CD4-positive, alpha-beta T cell treated with Interferon alpha-2 for 1 hour (primary cell): ENCODE data around the gene RMI2.

ENCODE experiments used
- DNase-seq, 2 donors: peaks; one replicate each; pipeline ENCODE4 v3.0.0-alpha.2; 2020 to 2022

RMI2 gene

DNA sequence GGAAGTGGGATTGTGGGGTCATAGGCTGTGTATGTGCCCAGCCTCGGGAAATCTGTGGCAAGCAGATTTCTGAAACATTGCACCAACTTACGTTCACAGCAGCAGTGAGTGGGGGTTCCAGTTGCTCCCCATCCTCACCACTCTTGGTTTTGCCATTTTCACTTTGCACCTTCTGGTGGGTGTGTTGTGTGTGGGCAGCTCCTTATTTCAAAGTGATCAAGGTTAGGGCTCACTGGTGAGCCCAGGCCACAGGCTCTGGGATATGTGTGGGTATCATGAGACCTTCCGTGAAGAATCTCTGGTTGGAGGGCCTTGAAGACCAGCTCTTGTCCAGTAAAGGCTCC is 34.7 kb upstream of the RMI2 start:
- no peak for DNase-seq

DNA sequence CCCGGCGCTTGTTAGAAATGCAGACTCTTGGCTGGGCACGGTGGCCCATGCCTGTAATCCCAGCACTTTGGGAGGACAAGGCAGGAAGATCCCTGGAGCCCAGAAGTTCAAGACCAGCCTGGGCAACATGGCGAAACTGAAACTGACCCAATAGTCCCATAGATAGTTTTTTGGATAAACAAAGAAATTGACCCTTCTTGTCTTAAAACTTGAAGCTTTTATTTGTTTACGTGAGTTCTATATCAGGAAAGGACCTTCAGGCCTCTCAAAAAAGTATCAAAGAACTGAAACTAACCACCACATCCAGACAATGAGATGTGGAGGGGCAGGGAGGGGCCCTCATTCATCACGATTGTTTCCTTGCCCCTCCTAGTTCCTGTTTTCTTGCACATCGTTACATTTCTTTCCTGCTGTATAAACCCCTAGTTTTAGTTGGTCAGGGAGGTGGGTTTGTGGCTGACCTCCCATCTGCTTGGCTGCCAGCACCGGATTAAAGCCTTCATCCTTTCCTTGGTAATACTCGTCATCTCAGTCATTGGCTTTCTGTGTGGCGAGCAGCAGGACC is 34.2 kb upstream of the RMI2 start:
- peak; percentile 66 to 77 for DNase-seq

DNA sequence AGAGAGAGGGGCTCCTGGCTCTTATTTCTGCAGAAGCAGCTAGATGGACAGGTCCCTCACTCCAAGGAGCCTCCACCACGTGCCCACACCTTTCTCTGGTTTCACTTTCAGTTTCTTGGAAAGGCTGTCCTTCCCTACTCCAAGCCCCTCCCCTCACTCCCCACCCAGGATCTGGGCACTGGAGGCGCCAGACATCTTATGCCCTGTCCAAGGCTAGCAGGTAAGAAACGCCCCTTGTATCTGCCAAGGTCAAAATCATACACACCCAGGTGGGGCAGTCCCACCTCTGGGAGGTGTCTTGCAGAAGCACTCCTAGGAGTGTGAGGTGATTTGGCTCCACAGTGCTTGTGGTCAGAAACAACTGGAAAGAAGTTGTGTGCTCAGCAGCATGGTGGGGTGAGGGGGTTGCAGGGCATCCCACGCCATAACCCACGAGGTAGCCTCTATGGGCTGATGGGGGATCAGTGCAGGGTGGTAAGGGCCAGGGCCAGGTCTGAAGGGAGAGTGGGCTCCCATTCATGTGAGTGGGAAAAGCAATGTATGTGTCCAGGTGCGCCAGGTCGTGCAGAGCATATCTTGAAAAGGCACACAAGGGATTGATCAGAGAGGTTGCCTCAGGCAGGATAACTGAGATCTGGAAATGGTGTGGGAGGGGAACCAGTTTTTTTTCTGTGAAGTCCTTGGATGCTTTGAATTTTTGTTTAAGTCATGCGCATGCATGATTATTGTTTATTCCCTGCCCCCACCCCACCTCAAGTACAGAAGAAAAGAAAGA is 32.4 kb upstream of the RMI2 start:
- peak; percentile 65 to 79 for DNase-seq

DNA sequence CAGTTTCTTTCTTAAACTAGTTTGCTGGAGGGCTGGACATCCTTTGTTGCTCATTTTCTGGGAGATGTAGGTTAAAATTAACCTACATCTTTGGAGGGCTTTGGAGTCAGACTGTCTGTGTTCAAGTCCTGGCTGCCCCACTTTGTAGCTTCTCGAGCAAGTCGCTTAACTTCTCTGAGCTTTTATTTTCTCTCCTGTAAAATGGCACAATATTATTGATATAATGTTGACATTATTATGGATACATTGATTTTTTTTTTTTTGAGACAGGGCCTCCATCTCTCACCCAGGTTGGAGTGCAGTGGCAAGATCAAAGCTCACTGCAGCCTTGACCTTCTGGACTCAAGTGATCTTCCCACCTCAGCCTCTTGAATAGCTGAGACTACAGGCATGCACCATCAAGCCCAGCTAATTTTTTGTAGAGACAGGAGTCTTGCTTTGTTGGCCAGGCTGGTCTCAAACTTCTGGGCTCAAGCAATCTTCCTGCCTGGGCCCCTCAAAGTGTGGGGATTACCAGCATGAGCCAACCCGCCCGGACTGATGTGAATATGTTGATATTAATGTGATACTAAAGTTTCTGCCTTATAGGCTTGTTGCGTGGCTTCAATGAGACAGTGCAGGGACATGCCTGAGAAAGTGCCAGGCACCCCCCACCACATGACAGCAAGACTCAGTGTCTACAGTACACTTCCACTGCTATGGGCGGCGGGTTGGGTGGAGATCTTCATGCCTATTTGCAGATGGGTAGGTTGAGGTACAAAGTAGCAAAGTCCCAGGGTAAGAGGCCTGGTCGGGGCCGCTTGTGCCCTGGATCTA is 31.6 kb upstream of the RMI2 start:
- DNase-seq = no peak

DNA sequence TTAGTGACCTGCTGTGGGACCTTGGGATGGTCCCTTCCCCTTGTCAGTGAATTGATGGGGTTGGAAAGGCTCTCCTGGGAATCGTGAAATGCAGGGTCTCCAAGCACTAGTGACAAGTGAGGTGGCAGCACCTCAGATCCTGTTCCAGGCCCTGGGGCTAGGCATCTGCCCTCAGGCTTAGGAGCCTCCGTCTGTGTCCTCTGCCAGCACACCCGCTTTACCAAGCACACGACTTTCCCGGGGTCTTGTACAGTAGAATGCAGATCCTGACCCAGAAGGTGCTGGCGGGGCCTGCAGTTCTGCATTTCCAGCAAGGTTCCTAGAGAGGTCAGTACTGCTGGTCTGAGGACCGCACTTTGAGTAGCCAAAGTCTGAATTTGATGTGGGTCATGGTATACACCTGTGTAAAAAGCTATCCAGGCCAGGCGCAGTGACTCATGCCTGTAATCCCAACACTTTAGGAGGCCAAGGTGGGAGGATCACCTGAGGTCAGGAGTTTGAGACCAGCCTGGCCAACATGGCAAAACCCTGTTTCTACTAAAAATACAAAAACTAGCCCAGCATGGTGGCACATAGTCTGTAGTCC is 30.9 kb upstream of the RMI2 start:
- no peak for DNase-seq

DNA sequence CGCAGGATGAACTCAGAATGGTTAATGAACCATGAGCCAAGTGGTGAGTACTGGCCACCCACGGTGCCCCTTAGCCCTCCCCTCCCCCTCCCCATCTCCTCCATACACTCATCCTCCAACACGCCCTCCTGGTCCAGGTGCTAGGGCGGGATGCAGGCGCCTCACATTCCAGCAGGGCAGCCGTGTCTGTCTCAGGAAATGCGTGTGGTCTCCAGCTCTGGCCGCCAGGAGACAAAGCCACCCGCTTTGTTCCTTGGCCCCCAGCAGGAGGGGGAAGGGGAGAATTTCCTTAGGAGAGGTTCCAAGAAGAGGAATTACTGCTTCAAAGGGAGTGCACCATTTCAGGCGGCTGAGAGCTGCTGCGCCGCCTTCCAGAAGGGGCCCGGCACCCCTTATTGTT is 29.7 kb upstream of the RMI2 start:
- DNase-seq = no peak

DNA sequence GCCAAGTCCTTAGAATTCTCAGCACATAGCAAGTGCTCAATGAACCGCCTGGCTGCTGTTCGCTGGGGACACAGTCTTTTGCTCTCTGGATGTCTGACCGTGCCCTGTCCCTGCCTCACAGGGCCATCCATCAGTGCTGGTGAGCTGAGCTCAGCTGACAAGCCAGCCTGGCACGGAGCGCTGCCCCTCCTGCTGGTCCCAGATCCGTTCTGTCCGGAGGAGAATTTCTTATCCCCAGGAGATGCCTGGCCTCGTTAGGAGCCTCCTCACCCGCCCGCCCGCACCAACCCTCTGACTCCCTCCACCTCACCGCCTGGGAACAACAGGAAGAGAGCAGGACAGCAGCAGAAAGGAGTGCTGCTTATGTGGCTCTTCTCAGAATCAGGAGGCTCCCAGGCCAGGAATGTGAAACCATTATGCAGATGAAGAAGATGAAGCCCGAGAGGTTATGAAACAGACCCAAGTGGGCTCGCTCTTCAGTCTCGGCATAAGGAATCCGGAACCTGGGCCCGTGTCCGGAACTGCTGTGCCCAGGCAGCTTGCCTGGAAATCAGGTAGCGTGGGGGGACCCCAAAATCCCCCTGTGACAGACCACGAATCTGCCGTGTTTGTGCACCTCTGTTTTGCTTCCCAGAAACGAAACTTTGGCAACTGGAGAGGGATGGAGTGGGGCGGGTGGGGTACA is 28.8 kb upstream of the RMI2 start:
- DNase-seq = no peak

DNA sequence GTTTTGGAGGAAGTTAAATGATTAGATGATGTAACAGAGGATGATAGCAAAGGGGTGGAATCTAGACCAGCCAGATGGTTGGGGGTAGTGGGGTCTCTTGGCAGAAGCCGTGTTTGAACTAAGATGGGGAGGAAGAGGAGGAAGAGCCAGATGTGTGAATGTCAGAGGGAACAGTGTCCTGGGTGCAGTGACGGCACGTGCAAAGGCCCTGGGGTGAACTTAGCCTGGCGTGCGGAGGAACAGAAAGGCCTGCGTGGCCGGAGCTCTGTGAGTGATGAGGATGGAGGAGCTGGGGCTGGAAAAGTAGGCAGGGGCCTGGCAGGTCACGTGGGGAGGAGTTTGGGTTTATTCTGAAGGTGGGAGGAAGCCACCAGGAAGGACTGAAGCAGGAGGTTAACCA is 26.4 kb upstream of the RMI2 start:
- DNase-seq = no peak

DNA sequence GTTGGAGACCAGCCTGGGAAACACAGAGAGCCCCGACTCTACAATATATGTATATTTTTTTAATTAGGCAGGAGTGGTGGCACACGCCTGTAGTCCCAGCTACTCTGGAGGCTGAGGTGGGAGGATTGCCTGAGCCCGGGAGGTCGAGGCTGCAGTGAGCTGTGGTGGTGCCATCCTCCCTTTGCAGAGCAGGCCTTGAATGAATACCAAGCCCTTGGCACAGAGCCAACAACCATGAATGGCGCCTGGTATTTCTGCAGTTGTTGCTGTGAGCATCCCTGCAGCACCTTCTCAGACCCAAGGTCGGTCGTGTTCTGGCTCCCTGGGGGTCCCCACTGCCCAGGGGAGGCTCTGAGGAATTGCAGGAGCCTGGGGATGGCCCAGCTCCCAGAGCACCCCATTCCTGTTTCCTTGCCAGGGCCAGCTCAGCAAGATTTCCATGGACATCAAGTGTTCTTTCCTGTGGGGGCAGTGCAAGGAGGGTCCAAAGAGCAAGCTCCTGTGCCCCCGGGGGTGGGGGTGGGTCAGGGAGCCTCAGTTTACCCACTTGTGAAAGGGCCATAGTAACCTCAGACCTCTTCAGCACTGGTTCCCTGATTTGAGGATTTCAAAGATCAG is 25.6 kb upstream of the RMI2 start:
- DNase-seq = no peak

DNA sequence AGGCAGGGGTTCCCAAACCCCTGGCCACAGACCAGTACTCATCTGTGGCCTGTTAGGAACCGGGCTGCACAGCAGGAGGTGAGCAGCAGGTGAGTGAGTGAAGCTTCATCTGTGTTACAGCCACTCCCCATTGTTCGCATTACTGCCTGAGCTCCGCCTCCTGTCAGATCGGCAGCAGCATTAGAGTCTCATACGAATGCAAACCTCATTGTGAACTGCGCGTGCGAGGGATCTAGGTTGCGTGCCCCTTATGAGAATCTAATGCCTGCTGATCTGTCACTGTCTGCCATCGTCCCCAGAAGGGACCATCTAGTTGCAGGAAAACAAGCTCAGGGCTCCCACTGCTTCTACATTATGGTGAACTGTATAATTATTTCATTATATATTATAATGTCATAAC is 25.1 kb upstream of the RMI2 start:
- no peak for DNase-seq

DNA sequence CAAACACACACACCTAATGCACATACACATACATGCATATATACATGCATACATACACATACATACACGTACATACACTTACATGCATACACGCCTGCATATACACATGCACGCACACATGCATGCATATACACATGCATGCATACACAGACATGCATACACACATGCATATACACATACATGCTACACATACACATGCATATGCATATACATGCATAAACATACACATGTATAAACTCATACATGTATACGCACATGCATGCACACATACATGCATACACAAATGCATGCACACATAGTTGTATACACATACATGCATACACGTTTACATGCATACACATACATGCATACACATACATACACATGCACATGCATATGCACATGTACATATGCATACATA is 23.6 kb upstream of the RMI2 start:
- no peak for DNase-seq

DNA sequence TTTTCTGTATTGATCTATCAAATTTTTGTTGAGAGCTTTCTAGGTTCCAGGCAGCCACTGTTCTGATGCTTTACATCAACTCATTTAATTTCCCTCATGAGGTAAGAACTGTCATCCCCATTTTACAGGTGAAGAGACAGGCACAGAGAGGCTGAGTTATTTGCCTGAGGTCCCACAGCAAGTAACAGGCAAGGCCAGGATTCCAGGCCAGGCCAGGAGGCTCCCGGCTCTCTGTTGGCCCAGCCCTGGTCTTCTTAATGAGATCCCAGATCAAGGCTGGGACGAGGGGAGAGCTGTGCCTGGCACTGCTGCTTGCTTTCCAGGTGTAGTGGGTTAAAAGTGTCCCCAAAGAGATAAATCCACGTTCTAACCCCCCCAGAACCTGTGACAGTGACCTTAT is 22.4 kb upstream of the RMI2 start:
- no peak for DNase-seq

DNA sequence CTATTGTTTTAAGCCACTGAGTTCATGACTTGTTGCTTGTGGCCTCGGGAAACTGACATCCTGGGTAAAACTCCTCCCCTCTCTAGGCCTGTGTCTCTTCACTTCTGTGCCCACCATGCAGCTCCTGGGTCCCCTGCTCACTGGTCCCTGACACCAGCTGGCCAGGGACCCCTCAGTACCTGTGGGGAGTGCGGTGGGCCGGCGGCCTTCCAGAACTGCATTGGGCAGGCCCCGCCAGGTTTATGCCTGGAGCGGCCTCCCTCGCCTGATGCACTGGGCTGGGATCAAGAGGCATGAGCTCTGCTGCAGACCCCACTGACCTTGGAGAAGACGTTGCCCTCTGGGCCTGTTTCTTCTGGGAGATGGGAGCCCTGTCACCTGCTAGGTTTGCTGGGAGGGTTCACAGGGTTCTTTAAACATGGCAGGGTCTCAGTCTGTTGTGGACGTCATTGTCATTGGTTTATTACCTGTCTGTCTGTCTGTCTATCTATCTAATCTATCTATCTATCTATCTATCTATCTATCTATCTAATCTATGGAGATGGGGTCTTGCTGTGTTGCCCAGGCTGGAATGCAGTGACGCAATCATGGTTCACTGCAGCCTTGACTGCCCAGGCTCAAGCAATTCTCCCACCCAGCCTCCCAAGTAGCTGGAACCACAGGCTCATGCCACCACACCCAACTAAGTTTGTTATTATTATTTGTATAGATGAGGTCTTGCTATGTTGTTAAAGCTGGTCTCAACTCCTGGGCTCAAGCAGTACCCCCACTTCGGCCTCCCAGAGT is 21.5 kb upstream of the RMI2 start:
- no peak for DNase-seq

DNA sequence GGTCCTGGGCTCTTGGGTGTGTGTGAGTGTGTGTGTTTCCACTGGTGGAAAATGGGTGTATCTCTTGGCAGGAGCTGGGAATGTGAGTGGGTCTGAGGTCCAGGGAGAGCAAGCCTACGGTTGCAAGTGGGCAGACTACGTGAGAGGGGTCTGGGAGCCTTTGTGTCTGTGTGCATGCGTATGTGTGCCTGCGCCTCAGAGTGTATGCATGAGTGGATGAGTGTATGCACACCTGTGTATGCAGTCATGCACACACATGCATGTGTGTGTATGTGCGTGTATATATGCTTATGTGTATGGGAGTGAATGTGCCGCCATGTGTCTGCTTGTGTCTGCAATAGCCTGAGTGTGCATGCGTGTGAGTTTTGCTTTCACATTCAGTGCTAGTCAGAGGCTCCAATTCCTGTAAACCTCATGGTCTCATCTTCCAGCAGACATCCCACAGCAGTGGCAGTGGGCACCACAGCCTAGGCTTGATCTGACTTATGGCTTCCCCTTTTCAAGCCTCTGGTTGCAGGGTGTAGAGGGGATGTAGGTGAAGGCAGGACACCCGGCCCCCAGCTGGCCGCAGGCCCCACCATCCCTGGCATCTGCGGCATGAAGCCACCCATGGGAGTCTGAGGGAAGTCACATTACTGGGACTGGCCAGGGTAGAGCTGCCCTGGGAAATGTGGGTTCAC is 19.7 kb upstream of the RMI2 start:
- peak; percentile 27 to 55 for DNase-seq

DNA sequence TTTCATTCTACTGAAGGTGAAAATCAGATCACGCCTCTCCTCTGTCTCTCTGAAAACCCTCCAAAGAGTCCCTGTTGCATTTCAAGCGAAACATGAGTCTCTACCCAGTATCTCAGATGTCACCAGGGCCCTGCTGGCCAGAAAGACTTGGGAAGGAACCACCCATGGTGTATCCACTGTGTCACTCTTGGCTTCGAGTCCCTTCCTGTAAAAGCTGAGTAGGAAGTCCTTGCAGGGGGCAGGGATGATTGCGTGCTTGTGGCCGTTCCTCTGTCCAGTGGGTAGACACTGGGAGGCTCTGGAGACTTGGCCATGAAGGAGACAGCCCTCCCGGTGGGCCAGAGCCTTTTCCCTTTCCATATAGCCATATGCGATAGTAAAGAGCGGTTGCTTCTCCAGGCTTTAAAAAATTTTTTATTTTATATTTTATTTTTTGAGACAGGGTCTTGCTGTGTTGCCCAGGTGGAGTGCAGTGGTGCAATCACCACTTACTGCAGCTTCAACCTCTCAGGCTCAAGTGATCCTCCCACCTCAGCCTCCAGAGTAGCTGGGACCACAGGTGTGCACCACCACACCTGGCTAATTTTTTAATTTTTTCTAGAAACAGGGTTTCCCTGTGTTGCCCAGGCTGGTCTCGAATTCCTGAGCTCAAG is 19.0 kb upstream of the RMI2 start:
- DNase-seq = no peak

DNA sequence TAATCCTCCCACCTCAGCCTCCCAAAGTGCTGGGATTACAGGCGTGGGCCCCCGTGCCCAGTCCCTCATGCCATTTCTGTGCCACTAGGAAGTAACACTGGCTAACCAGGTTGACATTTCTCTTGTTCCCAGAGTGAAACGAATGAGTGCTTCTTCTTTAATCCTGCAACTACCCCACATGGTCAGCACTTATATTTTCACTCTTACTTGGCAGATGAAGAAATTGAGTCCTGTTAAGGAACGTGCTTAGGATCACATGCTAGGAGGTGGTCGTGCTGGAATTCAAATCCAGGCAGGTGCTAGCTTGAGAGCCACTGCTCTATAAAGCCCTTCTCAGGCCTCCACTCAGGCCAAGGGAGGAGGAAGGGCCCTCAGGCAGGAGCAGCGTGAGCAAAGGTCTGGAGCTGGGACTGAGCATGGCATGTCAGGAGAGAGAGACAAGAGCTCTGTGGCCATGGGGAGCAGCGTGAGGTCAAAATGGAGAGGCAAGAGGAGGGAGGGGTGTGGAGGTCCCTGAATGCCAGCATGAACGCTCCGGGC is 18.5 kb upstream of the RMI2 start:
- no peak for DNase-seq

DNA sequence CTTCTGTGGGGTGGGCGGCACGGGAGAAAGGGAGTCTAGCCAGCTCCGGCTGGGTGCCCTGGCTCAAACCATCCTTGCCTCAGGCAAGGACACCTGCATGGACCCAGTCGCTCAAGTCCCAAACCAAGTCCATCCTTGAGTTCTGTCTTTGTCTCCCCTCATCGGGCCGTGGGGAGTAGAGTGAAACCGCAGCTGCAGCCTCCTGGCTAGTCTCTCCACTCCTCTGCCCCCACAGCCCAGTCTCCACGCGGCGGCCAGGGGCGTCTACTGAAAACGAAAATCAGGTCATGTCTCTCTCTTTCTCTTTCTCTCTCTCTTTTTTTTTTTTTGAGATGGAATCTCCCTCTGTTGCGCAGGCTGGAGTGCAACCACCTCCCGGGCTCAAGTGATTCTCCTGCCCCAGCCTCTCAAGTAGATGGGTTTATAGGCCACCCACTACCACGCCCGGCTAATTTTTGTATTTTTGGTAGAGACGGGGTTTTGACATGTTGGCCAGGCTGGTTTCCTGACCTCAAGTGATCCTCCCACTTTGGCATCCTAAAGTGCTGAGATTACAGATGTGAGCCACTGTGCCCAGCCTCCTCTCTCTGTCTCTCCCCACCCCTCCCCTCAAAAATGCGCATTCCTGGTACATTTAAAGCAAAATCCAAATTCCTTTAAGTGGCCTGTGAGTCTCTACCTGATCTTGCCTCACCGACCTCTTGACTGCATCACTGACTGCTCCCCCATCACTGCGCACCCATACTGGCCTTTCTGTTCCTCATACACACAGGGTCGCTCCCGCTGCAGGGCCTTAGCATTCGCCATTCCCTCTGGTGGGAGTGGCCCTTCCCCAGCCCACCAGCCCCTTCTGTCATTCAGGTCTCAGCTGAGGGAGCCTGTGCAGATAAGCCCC is 17.7 kb upstream of the RMI2 start:
- peak; percentile 26 to 49 for DNase-seq

DNA sequence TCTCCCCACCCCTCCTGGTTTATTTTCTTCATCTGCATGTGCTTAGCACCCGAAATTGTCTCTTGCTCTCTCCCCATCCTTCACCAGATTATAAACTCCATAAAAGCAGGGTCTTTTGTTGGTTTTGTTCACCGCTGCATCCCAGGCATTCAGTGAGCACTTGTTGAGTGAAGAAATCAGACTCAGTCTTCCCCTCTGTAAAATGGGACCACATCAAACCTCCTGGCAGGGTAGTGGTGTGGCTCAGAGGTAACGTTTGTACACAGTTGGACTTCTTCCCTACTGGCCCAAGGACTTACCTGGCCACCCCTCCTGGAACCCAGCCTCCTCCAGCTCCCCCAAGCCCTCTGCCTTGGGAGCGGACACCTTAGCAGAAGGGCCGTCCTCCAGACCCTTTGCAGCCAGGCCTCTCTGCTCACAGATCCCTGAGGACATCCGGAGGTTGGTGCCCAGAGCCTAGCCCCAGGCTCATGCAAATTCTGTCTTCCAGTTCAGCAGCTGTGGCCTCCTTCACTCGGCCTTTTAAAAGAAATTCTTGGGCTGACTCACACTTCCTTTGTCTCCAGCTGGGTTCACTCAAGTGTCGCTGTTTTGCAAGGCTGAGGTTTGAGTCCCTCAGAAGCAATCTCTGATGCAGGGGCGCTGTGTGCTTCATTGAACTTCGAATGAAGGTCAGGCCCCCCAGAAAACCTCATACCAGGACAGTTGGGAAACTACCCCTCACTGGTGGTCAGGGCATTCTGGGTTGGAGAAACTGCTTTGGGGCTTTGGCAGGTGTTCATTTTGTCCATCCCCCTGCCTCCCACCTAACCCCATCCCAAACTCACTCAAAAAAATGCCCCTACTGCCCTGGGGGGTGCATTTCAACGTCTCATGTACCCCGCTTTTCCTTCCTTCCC is 16.8 kb upstream of the RMI2 start:
- peak; percentile 63 to 79 for DNase-seq
